ENCODE data around the gene AVP. TPM values are rescaled to one million over a fixed set of nuclear protein-coding genes. Genes with fewer than 3 reads are reported as not detected.

AVP gene
- total RNA-seq, 2 donors from 2014 or later = not detected

DNA sequence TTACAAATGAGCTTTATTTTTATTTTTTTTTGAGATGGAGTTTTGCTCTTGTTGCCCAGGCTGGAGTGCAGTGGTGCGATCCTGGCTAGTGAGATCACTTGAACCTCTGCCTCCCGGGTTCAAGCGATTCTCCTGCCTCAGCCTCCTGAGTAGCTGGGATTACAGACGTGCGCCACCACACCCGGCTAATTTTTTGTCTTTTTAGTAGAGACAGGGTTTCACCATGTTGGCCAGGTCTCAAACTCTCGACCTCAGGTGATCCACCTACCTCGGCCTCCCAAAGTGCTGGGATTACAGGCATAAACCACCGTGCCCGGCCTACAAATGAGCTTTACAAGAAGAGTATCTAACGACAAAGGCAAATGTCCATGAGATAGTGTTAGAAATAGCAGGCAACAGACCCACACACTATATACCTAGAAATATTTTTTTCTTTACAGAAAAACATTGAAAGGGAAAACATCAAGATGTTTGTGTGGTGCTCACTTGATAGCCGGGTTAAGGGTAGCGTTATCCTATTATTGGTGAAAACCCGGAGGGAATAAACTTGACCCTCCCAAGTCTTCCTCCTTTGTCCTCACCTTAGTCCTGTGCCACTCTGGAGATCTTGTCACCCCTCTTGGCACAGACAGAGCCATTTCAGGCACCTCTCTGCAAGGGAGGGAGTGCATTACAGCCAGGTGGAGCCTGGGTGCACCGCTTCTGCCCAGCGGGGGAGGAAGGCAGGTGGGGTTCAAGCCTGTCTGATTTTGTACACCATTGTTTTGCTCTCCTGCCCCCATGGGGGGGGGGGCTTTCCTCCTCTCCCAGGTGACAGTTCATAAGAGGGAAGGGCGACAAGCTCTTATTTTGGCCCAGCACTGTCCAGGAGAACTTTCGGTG is 21.0 kb upstream of the AVP start:
- intact Hi-C loops (cut with DNase I) = no loop called here
- Histone ChIP-seq H3K4me1 (no peaks in the 10 kb centered on the region), H3K9me3 (no peaks in the 10 kb centered on the region), H3K27ac (no peak overlapping the region), H3K4me3 (no peak overlapping the region), H3K36me3 (replicated peaks in 1 of 2; ENCODE audit: insufficient read depth in 1 of 2, low read depth in 2 of 2) (peaks cover 0 to 2% of the 10 kb centered on the region in 2 donors), H3K27me3 (no peaks in the 10 kb centered on the region)
- DNase-seq (no peak), ATAC-seq (no peak)
- 94 to 96% methylated on average over 16 to 18 of the region's 18 CpGs for WGBS, 2 donors
- no peak for TF ChIP-seq POLR2A (IDR thresholded peaks at IDR 0.05)
- TF ChIP-seq, protein P1, sequence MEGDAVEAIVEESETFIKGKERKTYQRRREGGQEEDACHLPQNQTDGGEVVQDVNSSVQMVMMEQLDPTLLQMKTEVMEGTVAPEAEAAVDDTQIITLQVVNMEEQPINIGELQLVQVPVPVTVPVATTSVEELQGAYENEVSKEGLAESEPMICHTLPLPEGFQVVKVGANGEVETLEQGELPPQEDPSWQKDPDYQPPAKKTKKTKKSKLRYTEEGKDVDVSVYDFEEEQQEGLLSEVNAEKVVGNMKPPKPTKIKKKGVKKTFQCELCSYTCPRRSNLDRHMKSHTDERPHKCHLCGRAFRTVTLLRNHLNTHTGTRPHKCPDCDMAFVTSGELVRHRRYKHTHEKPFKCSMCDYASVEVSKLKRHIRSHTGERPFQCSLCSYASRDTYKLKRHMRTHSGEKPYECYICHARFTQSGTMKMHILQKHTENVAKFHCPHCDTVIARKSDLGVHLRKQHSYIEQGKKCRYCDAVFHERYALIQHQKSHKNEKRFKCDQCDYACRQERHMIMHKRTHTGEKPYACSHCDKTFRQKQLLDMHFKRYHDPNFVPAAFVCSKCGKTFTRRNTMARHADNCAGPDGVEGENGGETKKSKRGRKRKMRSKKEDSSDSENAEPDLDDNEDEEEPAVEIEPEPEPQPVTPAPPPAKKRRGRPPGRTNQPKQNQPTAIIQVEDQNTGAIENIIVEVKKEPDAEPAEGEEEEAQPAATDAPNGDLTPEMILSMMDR (IDR thresholded peaks at IDR 0.05) = no peak

DNA sequence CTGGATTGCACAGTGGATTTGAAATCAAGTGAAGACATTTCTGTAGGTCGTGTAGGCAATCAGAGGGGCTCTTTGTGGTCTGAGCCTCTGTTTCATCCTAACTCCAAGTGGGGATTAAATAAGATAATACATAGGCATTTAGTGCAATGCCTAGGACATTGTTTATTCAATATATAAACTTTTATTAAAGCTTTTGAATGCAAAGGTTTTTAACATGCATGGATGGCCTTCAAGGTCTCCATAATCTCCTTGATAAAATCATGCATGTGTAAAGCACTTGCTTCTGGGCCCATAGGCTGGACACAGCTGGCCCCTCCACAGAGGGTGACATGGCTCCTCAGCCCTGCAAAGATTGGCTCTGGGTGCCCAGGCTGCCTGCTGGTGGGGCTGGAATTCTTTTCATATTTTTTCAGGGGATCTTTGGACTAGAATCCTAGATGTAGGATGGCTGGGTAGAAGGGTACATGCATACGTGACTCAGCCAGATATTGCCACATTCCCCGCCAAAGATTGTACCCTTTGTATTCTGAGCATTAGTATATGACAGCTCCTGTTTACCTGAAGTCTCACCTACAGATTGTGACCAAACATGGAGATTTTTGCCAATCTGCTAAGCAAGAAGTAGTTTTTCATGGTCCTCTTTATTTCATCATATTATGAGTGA is 19.0 kb upstream of the AVP start:
- no peaks in the 10 kb centered on the region for H3K36me3 ChIP-seq (replicated peaks in 1 of 2; ENCODE audit: insufficient read depth in 1 of 2, low read depth in 2 of 2)
- ATAC-seq (no peak), DNase-seq (no peak)
- H3K9me3 ChIP-seq = no peaks in the 10 kb centered on the region
- no peak for TF ChIP-seq POLR2A (IDR thresholded peaks at IDR 0.05)
- TF ChIP-seq, protein P1 (IDR thresholded peaks at IDR 0.05) = no peak
- H3K27ac ChIP-seq = no peak overlapping the region
- WGBS, 2 donors = 54% methylated on average over 3 of the region's 3 CpGs
- intact Hi-C loops (cut with DNase I) = no loop called here
- H3K4me1 ChIP-seq = no peaks in the 10 kb centered on the region
- H3K4me3 ChIP-seq = no peak overlapping the region
- no peaks in the 10 kb centered on the region for H3K27me3 ChIP-seq

DNA sequence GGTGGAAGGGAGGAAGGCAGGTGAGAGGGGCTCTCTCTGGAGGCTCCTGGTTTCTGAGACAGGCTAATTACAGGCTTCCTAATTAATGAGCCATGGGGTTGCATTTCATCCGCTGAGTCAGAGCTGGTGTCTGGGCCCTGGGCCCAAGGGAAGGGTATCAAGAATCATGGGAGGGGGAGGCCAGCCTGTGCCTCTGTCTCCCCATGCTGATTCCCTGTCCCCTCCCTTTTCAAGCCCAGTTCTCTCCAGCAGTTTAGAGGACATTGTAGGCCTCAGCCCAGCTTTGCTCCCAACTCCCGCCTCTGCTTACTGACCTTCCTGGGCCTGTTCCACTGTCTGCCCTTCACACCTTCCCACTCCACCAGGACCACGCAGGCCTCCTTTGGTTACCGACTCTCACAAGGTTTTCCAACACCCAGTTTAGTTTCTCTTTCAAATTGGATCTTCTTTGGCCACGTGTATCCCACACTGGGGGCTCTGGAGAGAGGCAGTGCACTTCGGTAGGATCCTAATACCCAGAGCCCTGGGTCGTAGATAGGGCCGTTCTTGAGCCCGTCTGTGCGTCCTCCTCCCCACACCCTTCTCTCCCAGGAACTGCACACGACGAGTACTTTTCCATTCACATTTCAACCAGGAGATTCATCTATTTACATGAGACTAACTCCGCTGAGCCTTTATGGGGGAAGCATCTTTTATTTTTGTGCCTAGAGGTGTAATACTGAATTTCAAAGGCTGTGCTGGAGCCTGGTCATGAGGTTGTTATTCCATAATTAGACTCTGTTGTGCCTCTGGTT is 18.2 kb upstream of the AVP start:
- DNase-seq (no peak), ATAC-seq (no peak)
- no peaks in the 10 kb centered on the region for H3K36me3 ChIP-seq (replicated peaks in 1 of 2; ENCODE audit: insufficient read depth in 1 of 2, low read depth in 2 of 2)
- no peak overlapping the region for H3K4me3 ChIP-seq
- intact Hi-C loops (cut with DNase I) = no loop called here
- H3K27ac ChIP-seq = no peak overlapping the region
- 75 to 76% methylated on average over 13 of the region's 13 CpGs for WGBS, 2 donors
- no peaks in the 10 kb centered on the region for H3K4me1 ChIP-seq
- TF ChIP-seq POLR2A (IDR thresholded peaks at IDR 0.05) = no peak
- TF ChIP-seq, protein P1 (IDR thresholded peaks at IDR 0.05) = no peak
- no peaks in the 10 kb centered on the region for H3K27me3 ChIP-seq
- no peaks in the 10 kb centered on the region for H3K9me3 ChIP-seq

DNA sequence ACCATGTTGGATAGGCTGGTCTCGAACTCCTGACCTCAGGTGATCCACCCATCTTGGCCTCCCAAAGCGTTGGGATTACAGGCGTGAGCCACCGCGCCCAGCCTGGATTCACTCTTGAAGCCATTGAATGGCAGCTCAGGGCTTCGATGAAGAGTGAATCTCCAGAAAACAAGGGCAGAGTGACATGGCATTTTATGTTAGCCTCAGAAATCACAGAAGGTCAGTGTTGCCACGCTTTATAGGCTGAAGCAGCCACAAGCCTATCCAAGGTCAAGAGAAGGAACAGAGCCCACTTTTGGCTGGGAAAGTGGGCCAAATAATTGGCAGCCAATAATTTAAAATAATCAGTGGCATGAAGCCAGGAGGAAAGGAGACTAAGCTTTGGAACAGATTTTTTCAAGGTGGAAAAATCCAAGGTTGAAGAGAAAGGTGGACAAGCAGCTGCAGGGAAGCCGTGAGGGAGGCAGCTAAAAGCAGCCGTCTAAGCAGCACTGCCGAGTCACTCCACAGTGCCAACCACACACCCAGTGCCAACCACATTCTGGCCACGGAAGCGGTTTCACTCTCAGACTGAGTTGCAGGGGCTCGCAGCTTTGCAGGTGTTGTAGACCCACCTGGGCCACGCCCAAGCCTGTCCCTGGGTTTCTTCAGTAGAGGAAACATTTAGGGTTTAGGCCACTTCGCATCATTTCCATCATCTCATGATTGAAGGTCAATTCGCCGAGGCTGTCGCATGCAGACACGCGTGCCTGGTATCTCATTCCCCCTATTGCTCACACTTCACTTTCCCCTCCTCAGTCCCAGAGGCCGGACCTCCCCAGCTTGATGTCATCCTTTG is 17.4 kb upstream of the AVP start:
- no peaks in the 10 kb centered on the region for H3K27me3 ChIP-seq
- no peaks in the 10 kb centered on the region for H3K4me1 ChIP-seq
- DNase-seq (peak in 1 of 4 donors; percentile 18), ATAC-seq (no peak)
- no peak overlapping the region for H3K4me3 ChIP-seq
- H3K9me3 ChIP-seq = no peaks in the 10 kb centered on the region
- TF ChIP-seq POLR2A (IDR thresholded peaks at IDR 0.05) = no peak
- TF ChIP-seq, protein P1 (IDR thresholded peaks at IDR 0.05) = no peak
- intact Hi-C loops (cut with DNase I) = no loop called here
- no peak overlapping the region for H3K27ac ChIP-seq
- H3K36me3 ChIP-seq (replicated peaks in 1 of 2; ENCODE audit: insufficient read depth in 1 of 2, low read depth in 2 of 2) = no peaks in the 10 kb centered on the region
- 67 to 71% methylated on average over 21 of the region's 21 CpGs for WGBS, 2 donors

Measured in body of pancreas (tissue), 4 donors.